Activated CD4-positive, alpha-beta T cell treated with anti-CD3 and anti-CD28 coated beads, Interleukin-2, amount 50 U/mL, for 1 hour (primary cell): ENCODE results near the gene QRFPR.
"Not testable (repeated sequence)": the region's sequence is repeated elsewhere in the genome, so short reads cannot be mapped to it uniquely, and the experiment has no call there.

Experiments used
- DNase-seq: peaks from one replicate; pipeline ENCODE4 v3.0.0-alpha.2; 2020

Gene QRFPR

DNA sequence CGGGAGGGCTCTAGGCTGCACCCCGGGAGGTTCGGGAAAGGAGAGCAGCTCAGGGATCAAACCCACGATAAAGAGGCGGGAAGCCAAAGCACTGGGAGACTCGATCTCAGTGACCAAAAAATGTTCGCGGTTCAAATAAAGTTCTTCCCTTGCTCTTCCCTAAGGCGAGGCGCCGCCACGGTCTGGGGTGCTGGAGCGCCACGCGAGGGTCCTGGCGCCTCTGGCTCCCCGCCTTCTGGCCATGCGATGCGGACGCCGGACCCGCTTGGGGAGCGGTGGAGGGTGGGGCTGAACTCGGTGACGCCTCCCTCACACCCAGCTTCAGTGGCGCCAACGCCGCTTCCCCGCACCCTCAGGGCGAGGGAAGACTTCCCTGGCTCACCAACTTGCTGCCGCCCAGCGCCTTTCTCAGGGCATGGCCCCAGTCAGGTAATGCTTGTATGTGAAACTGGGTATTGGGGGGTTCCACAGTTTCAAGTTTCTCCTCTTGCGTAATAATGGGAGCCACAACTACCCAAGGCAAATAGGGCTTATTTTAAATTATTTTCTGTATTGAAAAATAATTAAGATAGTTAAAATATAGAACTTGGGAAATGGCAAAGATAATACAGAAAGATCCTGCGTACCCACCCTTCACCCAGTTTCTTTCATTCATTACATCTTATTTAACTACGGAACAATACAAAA lies at the start of gene QRFPR:
QRFPR (minus strand) TSS at position 243 of the 687 bp plus-strand sequence. CDS start 371 bp downstream, outside the sequence.
- no peak for DNase-seq

GRCh38 chr4:121428721-121429120 lies 47.9 kb upstream of the QRFPR start:
- no peak for DNase-seq

DNA sequence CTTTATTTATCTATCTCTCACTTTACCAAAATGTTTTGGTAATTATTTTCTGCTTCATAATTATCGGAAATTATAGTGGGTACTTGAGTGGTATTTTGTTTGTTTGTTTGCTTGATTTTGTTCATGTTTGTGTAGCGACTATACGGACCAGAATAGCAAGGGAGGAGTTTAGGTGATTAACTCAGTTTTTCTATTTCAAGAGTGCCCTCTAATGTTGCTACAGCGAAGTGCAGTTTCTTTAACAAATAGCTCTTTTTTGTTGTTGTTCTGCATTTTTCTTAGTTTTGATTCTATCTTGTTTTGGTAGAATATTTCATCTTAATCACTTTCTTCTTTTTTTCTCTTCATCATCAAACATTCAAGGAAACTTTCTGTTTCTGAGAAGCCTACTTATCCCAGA lies 40.8 kb upstream of the QRFPR start:
- DNase-seq: no peak

- no peak for DNase-seq
Observed at GRCh38 chr4:121411151-121411744, 30.4 kb upstream of the QRFPR start.

DNA sequence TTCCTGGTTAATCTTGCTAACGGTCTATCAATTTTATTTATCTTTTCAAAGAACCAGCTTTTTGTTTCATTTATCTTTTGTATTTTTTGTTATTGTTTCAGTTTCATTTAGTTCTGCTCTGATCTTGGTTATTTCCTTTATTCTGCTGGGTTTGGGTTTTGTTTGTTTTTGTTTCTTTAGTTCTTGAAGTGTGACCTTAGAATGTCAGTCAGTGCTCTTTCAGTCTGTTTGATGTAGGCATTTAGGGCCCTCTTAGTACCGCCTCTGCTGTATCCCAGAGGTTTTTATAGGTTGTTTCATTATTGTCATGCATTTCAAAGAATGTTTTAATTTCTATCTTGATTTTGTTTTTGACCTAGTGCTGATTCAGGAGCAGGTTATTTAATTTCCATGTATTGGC lies 27.7 kb upstream of the QRFPR start:
- not testable (repeated sequence) for DNase-seq

GRCh38 chr4:121400632-121401031 lies 19.8 kb upstream of the QRFPR start:
- no peak for DNase-seq

- DNase-seq: no peak
Observed at GRCh38 chr4:121397941-121398601, 17.3 kb upstream of the QRFPR start.

GRCh38 chr4:121397434-121397833 lies 16.6 kb upstream of the QRFPR start:
- no peak for DNase-seq

GRCh38 chr4:121392426-121393086 lies 11.7 kb upstream of the QRFPR start:
- no peak for DNase-seq

- no peak for DNase-seq
Observed at GRCh38 chr4:121390335-121390734, 9.5 kb upstream of the QRFPR start.

DNA sequence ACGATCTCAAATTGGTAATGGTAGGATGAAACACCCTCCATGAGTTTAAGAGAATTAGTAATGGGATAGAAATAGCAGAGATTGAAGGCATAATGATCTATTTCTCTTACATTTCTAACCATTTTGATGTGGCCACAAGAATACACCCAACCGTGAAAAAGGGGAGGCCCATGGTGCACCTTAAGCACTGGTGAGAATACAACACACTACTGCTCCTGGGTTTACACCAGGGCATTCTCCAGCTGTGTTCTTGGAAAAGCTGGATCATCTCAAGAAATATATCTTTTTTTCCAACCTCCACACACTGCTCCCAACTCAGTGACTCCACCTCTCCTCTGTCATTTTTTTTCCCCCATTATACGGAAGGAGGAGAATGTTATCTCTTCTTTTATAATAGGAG lies 1.5 kb downstream of the QRFPR start:
- DNase-seq: no peak

DNA sequence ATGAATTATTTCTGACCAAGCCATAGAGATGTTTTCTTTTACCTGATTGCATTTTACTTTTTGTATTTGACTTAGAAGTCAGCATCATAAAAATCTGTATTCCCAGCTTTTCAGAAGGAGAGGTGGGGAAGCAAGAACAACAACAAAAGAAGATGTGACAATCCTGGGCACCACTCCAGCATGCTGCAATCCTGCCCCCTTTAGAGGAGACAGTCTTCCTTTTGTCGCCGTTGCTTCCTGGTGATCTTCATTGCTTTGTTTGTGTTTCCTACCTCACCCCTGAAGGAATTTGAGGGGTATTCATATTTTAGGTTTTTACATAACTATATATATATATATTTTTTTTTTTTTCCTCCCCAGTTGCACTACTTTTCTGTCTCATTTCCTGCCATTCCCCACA lies 3.7 kb downstream of the QRFPR start:
- DNase-seq: no peak

- no peak for DNase-seq
Observed at GRCh38 chr4:121376556-121376955, 4.3 kb downstream of the QRFPR start.

- DNase-seq: no peak
Observed at GRCh38 chr4:121376097-121376496, 4.7 kb downstream of the QRFPR start.

GRCh38 chr4:121375262-121375661 lies 5.6 kb downstream of the QRFPR start:
- no peak for DNase-seq

GRCh38 chr4:121373841-121374240 lies 7.0 kb downstream of the QRFPR start:
- DNase-seq: no peak

DNA sequence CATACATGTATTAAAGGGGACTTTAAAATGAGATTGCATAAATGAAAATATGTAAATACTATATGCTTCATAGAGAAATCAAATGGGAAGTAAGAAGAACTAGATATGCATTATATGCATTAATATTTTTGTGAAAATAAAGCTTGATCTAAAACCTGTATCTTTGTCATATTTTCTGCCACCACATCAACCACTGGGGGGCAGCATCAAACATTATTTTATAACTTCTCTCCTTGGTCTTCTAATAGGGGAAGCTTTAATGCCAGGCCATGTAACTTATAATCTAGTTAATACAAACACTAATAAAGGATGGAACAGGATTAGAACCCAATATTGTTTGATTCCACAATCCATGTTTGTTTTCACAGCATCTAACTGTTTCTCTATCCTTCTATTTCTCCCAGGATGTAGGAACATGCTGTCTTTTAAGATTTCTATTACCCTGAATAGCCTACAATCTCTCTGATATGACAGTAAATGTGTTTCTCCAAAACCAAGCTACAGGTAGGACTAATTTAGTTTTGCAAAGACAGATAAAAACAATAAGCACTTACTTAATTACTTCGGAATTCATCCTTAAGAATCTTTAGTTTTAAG lies 10.0 kb downstream of the QRFPR start:
- peak; percentile 23 for DNase-seq

- DNase-seq: no peak
Observed at GRCh38 chr4:121360495-121360894, 20.3 kb downstream of the QRFPR start.

GRCh38 chr4:121358473-121358872 lies 22.3 kb downstream of the QRFPR start:
- DNase-seq: no peak

- no peak for DNase-seq
Observed at GRCh38 chr4:121353213-121353612, 27.6 kb downstream of the QRFPR start.

GRCh38 chr4:121344098-121344497 lies 36.7 kb downstream of the QRFPR start:
- no peak for DNase-seq

DNA sequence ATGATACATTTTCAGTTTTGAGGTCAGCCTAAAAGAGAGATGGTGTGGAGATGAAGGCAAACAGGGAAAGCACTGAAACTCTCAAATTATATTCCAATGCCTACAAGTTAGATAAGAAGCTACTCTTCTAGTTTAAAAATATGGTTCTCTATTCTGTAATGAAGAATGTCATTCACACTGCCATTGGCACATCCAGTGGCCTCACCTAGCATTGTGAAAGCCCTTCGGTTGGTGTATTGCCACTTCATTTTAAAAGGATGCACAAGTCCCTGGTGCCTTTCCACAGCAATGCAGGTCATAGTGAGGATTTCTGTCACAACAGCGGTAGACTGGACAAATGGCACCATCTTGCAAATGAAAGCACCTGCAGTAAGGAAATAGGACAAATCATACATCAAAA lies 40.6 kb downstream of the QRFPR start:
- DNase-seq: no peak

GRCh38 chr4:121339824-121340223 lies 41.0 kb downstream of the QRFPR start:
- DNase-seq: no peak
